Progenitor cell of endocrine pancreas (in vitro differentiated cells): Measurements from ENCODE around the gene USHBP1. TPM values are rescaled to one million over a fixed set of nuclear protein-coding genes. Genes with fewer than 3 reads are reported as not detected.

Experiments
- DNase-seq: peaks from one replicate; pipeline ENCODE4 v3.0.0; 2021; ENCODE audit warnings: low spot score; ENCODE audit not compliant: unreplicated experiment
- H3K27ac Mint-ChIP-seq: 2 replicates; pipeline ENCODE4 v1.8.0; 2021; ENCODE audit warnings: mild to moderate bottlenecking, moderate library complexity, mixed read lengths
- H3K27me3 Mint-ChIP-seq: 2 replicates; pipeline ENCODE4 v1.8.0; 2021; ENCODE audit warnings: mixed read lengths
- H3K36me3 Mint-ChIP-seq: 2 replicates; pipeline ENCODE4 v1.8.0; 2022; ENCODE audit warnings: mixed read lengths; ENCODE audit not compliant: insufficient read depth
- H3K4me1 Mint-ChIP-seq: 2 replicates; pipeline ENCODE4 v1.8.0; 2021; ENCODE audit warnings: low read depth, mixed read lengths
- H3K4me3 Mint-ChIP-seq: 2 replicates; pipeline ENCODE4 v1.8.0; 2021; ENCODE audit warnings: low read depth, mild to moderate bottlenecking, moderate library complexity, mixed read lengths
- H3K9me3 Mint-ChIP-seq: 2 replicates; pipeline ENCODE4 v1.8.0; 2021; ENCODE audit warnings: low read depth, mixed read lengths
- CTCF ChIP-seq: fragments of 200-600 bp; sonication (generic); IDR thresholded peaks from one replicate; pipeline ENCODE4 v1.5.0; 2021; ENCODE audit warnings: antibody characterized with exemption, mild to moderate bottlenecking; ENCODE audit not compliant: unreplicated experiment
- total RNA-seq: library from RNA; stranded (reverse); gene quantifications from 2 replicates; pipeline ENCODE4 v1.2.1, GENCODE V29; 2021

USHBP1 gene
- total RNA-seq, 1 donor from 2014 or later = 0.38 TPM

- Mint-ChIP-seq H3K4me3 (no peak overlapping the region), H3K36me3 (no peaks in the 10 kb centered on the region), H3K27ac (no peak overlapping the region), H3K4me1 (no peaks in the 10 kb centered on the region), H3K27me3 (peaks cover 7% of the 10 kb centered on the region), H3K9me3 (no peaks in the 10 kb centered on the region)
- no peak for TF ChIP-seq CTCF
- DNase-seq = no peak
These were observed 21.0 kb upstream of the USHBP1 start for GRCh38 chr19:17285415-17286135.

GRCh38 chr19:17283504-17283996, 19.0 kb upstream of the USHBP1 start:
- Mint-ChIP-seq H3K27ac (no peak overlapping the region), H3K36me3 (peaks cover 2% of the 10 kb centered on the region), H3K9me3 (no peaks in the 10 kb centered on the region), H3K4me3 (no peak overlapping the region), H3K4me1 (no peaks in the 10 kb centered on the region), H3K27me3 (peaks cover 7% of the 10 kb centered on the region)
- no peak for TF ChIP-seq CTCF
- DNase-seq = no peak

- H3K27ac Mint-ChIP-seq = no peak overlapping the region
- no peaks in the 10 kb centered on the region for H3K9me3 Mint-ChIP-seq
- no peaks in the 10 kb centered on the region for H3K4me1 Mint-ChIP-seq
- peak; percentile 86 for DNase-seq
- H3K4me3 Mint-ChIP-seq = peak overlapping the region; percentile 67
- H3K27me3 Mint-ChIP-seq = peaks cover 7% of the 10 kb centered on the region
- peak; percentile 97 for TF ChIP-seq CTCF
- peaks cover 3% of the 10 kb centered on the region for H3K36me3 Mint-ChIP-seq
These were observed 18.1 kb upstream of the USHBP1 start for GRCh38 chr19:17282488-17283125.

- Mint-ChIP-seq H3K27ac (no peak within 1 kb of the TSS), H3K36me3 (peaks cover 8% of the 10 kb centered on the region), H3K27me3 (peaks cover 7% of the 10 kb centered on the region), H3K4me3 (peak within 1 kb of the TSS; percentile 67), H3K4me1 (no peaks in the 10 kb centered on the region), H3K9me3 (no peaks in the 10 kb centered on the region)
- no peak for TF ChIP-seq CTCF
- DNase-seq = no peak
These were observed 17.1 kb upstream of the USHBP1 start, which contains the start of gene ANKLE1 for GRCh38 chr19:17281391-17282304. ANKLE1 (plus strand) TSS chr19:17281901; CDS start chr19:17281921, 20 bp downstream.

GRCh38 chr19:17279436-17279835, 14.9 kb upstream of the USHBP1 start:
- no peaks in the 10 kb centered on the region for H3K9me3 Mint-ChIP-seq
- no peak for DNase-seq
- no peak overlapping the region for H3K4me3 Mint-ChIP-seq
- H3K27me3 Mint-ChIP-seq = peaks cover 7% of the 10 kb centered on the region
- no peak overlapping the region for H3K27ac Mint-ChIP-seq
- peaks cover 13% of the 10 kb centered on the region for H3K36me3 Mint-ChIP-seq
- no peaks in the 10 kb centered on the region for H3K4me1 Mint-ChIP-seq
- no peak for TF ChIP-seq CTCF
